Measurements from ENCODE around the gene SPAG4. TPM values are rescaled to one million over a fixed set of nuclear protein-coding genes. Genes with fewer than 3 reads are reported as not detected.

SPAG4 gene
- total and polyA plus RNA-seq, 10 donors, result 2.5 to 32.1 (median 11.5) TPM

- 94 to 99% (median 97%) methylated on average over 12 to 13 of the region's 13 CpGs for WGBS, 5 donors
- intact Hi-C loops (cut with DNase I; ENCODE audit: low total_unique reads), result no loop called here
- Histone ChIP-seq H3K4me3 (no peak overlapping the region), H3K9me3 (no peaks in the 10 kb centered on the region), H3K4me1 (peaks cover 11 to 96% (median 38%) of the 10 kb centered on the region in 6 donors), H3K36me3 (peaks cover 0 to 74% (median 39%) of the 10 kb centered on the region in 6 donors), H3K27ac (no peak overlapping the region), H3K27me3 (replicated peaks in 1 of 7) (no peaks in the 10 kb centered on the region)
- TF ChIP-seq POLR2AphosphoS5 (IDR thresholded peaks at IDR 0.05) (peak; percentile 27 to 63 (median 40)), POLR2A (IDR thresholded peaks at IDR 0.05) (no peak), CTCF (IDR thresholded peaks at IDR 0.05 in 8 of 11, conservative IDR thresholded peaks at IDR 0.05 in 3 of 11) (no peak)
- no peak for DNase-seq
These were observed 37.2 kb downstream of the SPAG4 start for GRCh38 chr20:35652641-35653429.

- Histone ChIP-seq H3K4me3 (no peak overlapping the region), H3K27ac (no peak overlapping the region), H3K36me3 (peaks cover 0 to 71% (median 39%) of the 10 kb centered on the region in 6 donors), H3K4me1 (peaks cover 17 to 97% (median 43%) of the 10 kb centered on the region in 6 donors), H3K9me3 (no peaks in the 10 kb centered on the region), H3K27me3 (replicated peaks in 1 of 7) (no peaks in the 10 kb centered on the region)
- TF ChIP-seq POLR2A (IDR thresholded peaks at IDR 0.05), result no peak
- TF ChIP-seq POLR2AphosphoS5 (IDR thresholded peaks at IDR 0.05), result no peak
- TF ChIP-seq CTCF (IDR thresholded peaks at IDR 0.05 in 8 of 11, conservative IDR thresholded peaks at IDR 0.05 in 3 of 11), result no peak
- DNase-seq, result no peak
- intact Hi-C loops (cut with DNase I; ENCODE audit: low total_unique reads), result no loop called here
- WGBS, 5 donors, result 97 to 100% (median 98%) methylated on average over 3 of the region's 3 CpGs
These were observed 37.8 kb downstream of the SPAG4 start for GRCh38 chr20:35653430-35653734.

- TF ChIP-seq CTCF (IDR thresholded peaks at IDR 0.05 in 8 of 11, conservative IDR thresholded peaks at IDR 0.05 in 3 of 11), result no peak
- TF ChIP-seq POLR2AphosphoS5 (IDR thresholded peaks at IDR 0.05), result no peak
- no peak for TF ChIP-seq POLR2A (IDR thresholded peaks at IDR 0.05)
- Histone ChIP-seq H3K4me1 (peaks cover 20 to 97% (median 47%) of the 10 kb centered on the region in 6 donors), H3K27ac (no peak overlapping the region), H3K9me3 (no peaks in the 10 kb centered on the region), H3K27me3 (replicated peaks in 1 of 7) (no peaks in the 10 kb centered on the region), H3K36me3 (peaks cover 0 to 73% (median 39%) of the 10 kb centered on the region in 6 donors), H3K4me3 (no peak overlapping the region)
- WGBS, 5 donors, result 88 to 92% (median 90%) methylated on average over 4 of the region's 4 CpGs
- intact Hi-C loops (cut with DNase I; ENCODE audit: low total_unique reads), result no loop called here
- DNase-seq, result no peak
These were observed 38.3 kb downstream of the SPAG4 start for GRCh38 chr20:35653893-35654292.

- peak in 2 of 3 donors; percentile 27 to 33 for TF ChIP-seq POLR2AphosphoS5 (IDR thresholded peaks at IDR 0.05)
- TF ChIP-seq CTCF (IDR thresholded peaks at IDR 0.05 in 8 of 11, conservative IDR thresholded peaks at IDR 0.05 in 3 of 11), result no peak
- no peak for DNase-seq
- H3K27ac ChIP-seq, result no peak overlapping the region
- H3K27me3 ChIP-seq (replicated peaks in 1 of 7), result no peaks in the 10 kb centered on the region
- 91 to 99% (median 96%) methylated on average over 9 of the region's 9 CpGs for WGBS, 5 donors
- H3K36me3 ChIP-seq, result peaks cover 0 to 73% (median 39%) of the 10 kb centered on the region in 6 donors
- intact Hi-C loops (cut with DNase I; ENCODE audit: low total_unique reads), result no loop called here
- H3K9me3 ChIP-seq, result no peaks in the 10 kb centered on the region
- H3K4me3 ChIP-seq, result no peak overlapping the region
- H3K4me1 ChIP-seq, result peaks cover 25 to 97% (median 50%) of the 10 kb centered on the region in 6 donors
These were observed 38.8 kb downstream of the SPAG4 start for GRCh38 chr20:35654415-35654814.
